ENCODE data around the gene INCENP. TPM values are rescaled to one million over a fixed set of nuclear protein-coding genes. Genes with fewer than 3 reads are reported as not detected.
A peak's percentile ranks its signal among the peaks of the same experiment; 100 is the strongest.

INCENP gene
- total RNA-seq, 2 experiments from 2014 or later: 103 to 183 TPM

GRCh38 chr11:62124186-62125113, 639 bp downstream of the INCENP start:
- TF ChIP-seq EZH2phosphoT487 (IDR thresholded peaks at IDR 0.05; ENCODE audit: borderline replicate concordance, low read depth, low read length): no peak
- no peak for TF ChIP-seq CTCF (conservative IDR thresholded peaks at IDR 0.05; ENCODE audit: low read length)
- ChIA-PET POLR2A (no interaction called here), CTCF (ENCODE audit: unreplicated experiment) (no interaction called here)
- DNase-seq (ENCODE audit: low spot score): peak; percentile 45
- H3K9me2 ChIP-seq (ENCODE audit: insufficient read depth, low read length): no peaks in the 10 kb centered on the region
- TSS peak; percentile 75 for BruUV-seq (replicated peaks)
- H3K79me2 ChIP-seq (ENCODE audit: insufficient read depth, low read depth, low read length): peaks cover 55% of the 10 kb centered on the region
- intact Hi-C loops (cut with micrococcal nuclease; ENCODE audit: unreplicated experiment): no loop called here
- peak overlapping the region; percentile 90 for H3K4me3 ChIP-seq (ENCODE audit: low read depth, low read length, poor library complexity, severe bottlenecking)
- H3K4me2 ChIP-seq (ENCODE audit: low read length): peak overlapping the region; percentile 85
- peaks cover 45% of the 10 kb centered on the region for H3K36me3 ChIP-seq (ENCODE audit: insufficient read depth, low read length)
- H4K20me1 ChIP-seq (ENCODE audit: insufficient read depth, low read length): peaks cover 29% of the 10 kb centered on the region
- H2AFZ ChIP-seq (ENCODE audit: low read length): no peak overlapping the region; the same call in 1 of the 2 replicates
- H3K4me1 ChIP-seq (ENCODE audit: insufficient read depth, low read length, poor library complexity, severe bottlenecking): peaks cover 24% of the 10 kb centered on the region
- no peaks in the 10 kb centered on the region for H3K9me3 ChIP-seq (ENCODE audit: low read length)
- peak overlapping the region; percentile 71 for H3K27ac ChIP-seq (ENCODE audit: low read depth, low read length, poor library complexity, severe bottlenecking)

- Histone ChIP-seq H3K9me2 (ENCODE audit: insufficient read depth, low read length) (no peaks in the 10 kb centered on the region), H3K27ac (ENCODE audit: low read depth, low read length, poor library complexity, severe bottlenecking) (no peak overlapping the region), H2AFZ (ENCODE audit: low read length) (no peak overlapping the region), H4K20me1 (ENCODE audit: insufficient read depth, low read length) (peaks cover 29% of the 10 kb centered on the region), H3K36me3 (ENCODE audit: insufficient read depth, low read length) (peaks cover 54% of the 10 kb centered on the region), H3K4me2 (ENCODE audit: low read length) (peak overlapping the region; percentile 85), H3K79me2 (ENCODE audit: insufficient read depth, low read depth, low read length) (peaks cover 55% of the 10 kb centered on the region), H3K4me1 (ENCODE audit: insufficient read depth, low read length, poor library complexity, severe bottlenecking) (peaks cover 24% of the 10 kb centered on the region), H3K9me3 (ENCODE audit: low read length) (no peaks in the 10 kb centered on the region), H3K4me3 (ENCODE audit: low read depth, low read length, poor library complexity, severe bottlenecking) (peak overlapping the region; percentile 90)
- POLR2A ChIA-PET: no interaction called here
- CTCF ChIA-PET (ENCODE audit: unreplicated experiment): no interaction called here
- intact Hi-C loops (cut with micrococcal nuclease; ENCODE audit: unreplicated experiment): no loop called here
- DNase-seq (ENCODE audit: low spot score): peak; percentile 18
- TF ChIP-seq EZH2phosphoT487 (IDR thresholded peaks at IDR 0.05; ENCODE audit: borderline replicate concordance, low read depth, low read length): no peak
- TF ChIP-seq CTCF (conservative IDR thresholded peaks at IDR 0.05; ENCODE audit: low read length): no peak
- no TSS peak for BruUV-seq (replicated peaks)
Measured at GRCh38 chr11:62125316-62125715, 1.5 kb downstream of the INCENP start.

- Histone ChIP-seq H3K4me1 (ENCODE audit: insufficient read depth, low read length, poor library complexity, severe bottlenecking) (peaks cover 24% of the 10 kb centered on the region), H3K79me2 (ENCODE audit: insufficient read depth, low read depth, low read length) (peaks cover 60% of the 10 kb centered on the region), H3K36me3 (ENCODE audit: insufficient read depth, low read length) (peaks cover 59% of the 10 kb centered on the region), H3K9me3 (ENCODE audit: low read length) (no peaks in the 10 kb centered on the region), H3K4me2 (ENCODE audit: low read length) (peak overlapping the region; percentile 85), H2AFZ (ENCODE audit: low read length) (no peak overlapping the region), H4K20me1 (ENCODE audit: insufficient read depth, low read length) (peaks cover 30% of the 10 kb centered on the region), H3K9me2 (ENCODE audit: insufficient read depth, low read length) (no peaks in the 10 kb centered on the region), H3K27ac (ENCODE audit: low read depth, low read length, poor library complexity, severe bottlenecking) (no peak overlapping the region), H3K4me3 (ENCODE audit: low read depth, low read length, poor library complexity, severe bottlenecking) (peak overlapping the region; percentile 90)
- ChIA-PET CTCF (ENCODE audit: unreplicated experiment) (no interaction called here), POLR2A (no interaction called here)
- BruUV-seq (replicated peaks): no TSS peak
- peak; percentile 18 for DNase-seq (ENCODE audit: low spot score)
- intact Hi-C loops (cut with micrococcal nuclease; ENCODE audit: unreplicated experiment): no loop called here
- TF ChIP-seq CTCF (conservative IDR thresholded peaks at IDR 0.05; ENCODE audit: low read length) (no peak), EZH2phosphoT487 (IDR thresholded peaks at IDR 0.05; ENCODE audit: borderline replicate concordance, low read depth, low read length) (no peak)
Measured at GRCh38 chr11:62125881-62126280, 2.1 kb downstream of the INCENP start.

Data from OCI-LY7 (cell line).